Fibroblast of pulmonary artery (primary cell): ENCODE measurements around the gene URM1.
A peak's percentile ranks its signal among the peaks of the same experiment; 100 is the strongest.
"Not testable (repeated sequence)": the region's sequence is repeated elsewhere in the genome, so short reads cannot be mapped to it uniquely, and the experiment has no call there.

Experiments used
- DNase-seq: peaks from one replicate; pipeline ENCODE4 v3.0.0-alpha.2; 2010; ENCODE audit warnings: low read depth
- H3K4me3 ChIP-seq: replicated peaks from 2 replicates; pipeline ENCODE4 v1.5.1; 2011; ENCODE audit warnings: low read depth, mild to moderate bottlenecking, control low read depth, low read length, moderate library complexity
- TF ChIP-seq, protein P1 (sequence below): IDR thresholded peaks from 2 replicates; pipeline ENCODE4 v1.5.1; 2011; ENCODE audit warnings: mild to moderate bottlenecking, control low read depth, low read length, inconsistent platforms; ENCODE audit errors: missing control alignments

The URM1 gene

DNA sequence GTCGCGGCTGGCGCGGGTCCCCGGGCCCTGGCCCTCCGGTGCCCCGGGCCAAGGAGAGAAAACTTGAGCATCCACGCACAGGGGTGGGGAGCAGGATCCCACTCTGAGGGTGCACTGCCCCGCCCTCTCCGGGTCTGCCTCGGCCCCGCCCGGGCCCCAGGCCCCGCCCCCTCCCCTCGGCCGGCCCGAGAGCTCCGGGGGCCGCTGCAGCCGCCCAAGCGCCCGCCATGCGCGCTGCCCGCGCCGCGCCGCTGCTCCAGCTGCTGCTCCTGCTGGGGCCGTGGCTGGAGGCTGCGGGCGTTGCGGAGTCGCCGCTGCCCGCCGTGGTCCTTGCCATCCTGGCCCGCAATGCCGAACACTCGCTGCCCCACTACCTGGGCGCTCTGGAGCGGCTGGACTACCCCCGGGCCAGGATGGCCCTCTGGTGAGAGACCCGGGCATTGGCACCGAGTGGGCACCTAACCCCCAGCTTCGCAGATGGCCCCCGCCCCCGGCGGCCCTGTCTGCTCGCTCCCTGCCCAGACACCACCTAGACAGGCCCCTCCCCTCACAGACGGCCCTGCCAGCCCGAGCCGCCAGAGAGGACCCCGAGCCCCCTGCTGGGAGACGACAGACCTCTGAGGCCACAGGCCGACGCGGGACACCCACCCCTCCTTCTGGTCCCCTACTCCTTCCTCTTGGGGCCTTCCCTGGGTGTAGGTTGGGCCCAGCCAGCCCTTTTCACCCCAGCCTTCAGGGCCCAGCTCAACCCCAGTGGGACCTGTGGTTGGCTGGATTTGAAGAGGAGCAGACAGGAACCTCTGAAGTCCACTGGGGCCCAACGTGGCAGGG, 49.7 kb downstream of the URM1 start, which contains the start of gene CERCAM:
Gene CERCAM (plus strand): TSS at position 207 of the 831 bp plus-strand sequence. CDS start 21 bp downstream, at position 228.
- H3K4me3 ChIP-seq, result peak within 1 kb of the TSS; percentile 77
- TF ChIP-seq, protein P1, sequence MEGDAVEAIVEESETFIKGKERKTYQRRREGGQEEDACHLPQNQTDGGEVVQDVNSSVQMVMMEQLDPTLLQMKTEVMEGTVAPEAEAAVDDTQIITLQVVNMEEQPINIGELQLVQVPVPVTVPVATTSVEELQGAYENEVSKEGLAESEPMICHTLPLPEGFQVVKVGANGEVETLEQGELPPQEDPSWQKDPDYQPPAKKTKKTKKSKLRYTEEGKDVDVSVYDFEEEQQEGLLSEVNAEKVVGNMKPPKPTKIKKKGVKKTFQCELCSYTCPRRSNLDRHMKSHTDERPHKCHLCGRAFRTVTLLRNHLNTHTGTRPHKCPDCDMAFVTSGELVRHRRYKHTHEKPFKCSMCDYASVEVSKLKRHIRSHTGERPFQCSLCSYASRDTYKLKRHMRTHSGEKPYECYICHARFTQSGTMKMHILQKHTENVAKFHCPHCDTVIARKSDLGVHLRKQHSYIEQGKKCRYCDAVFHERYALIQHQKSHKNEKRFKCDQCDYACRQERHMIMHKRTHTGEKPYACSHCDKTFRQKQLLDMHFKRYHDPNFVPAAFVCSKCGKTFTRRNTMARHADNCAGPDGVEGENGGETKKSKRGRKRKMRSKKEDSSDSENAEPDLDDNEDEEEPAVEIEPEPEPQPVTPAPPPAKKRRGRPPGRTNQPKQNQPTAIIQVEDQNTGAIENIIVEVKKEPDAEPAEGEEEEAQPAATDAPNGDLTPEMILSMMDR, result no peak
- DNase-seq, result peak; percentile 39

DNA sequence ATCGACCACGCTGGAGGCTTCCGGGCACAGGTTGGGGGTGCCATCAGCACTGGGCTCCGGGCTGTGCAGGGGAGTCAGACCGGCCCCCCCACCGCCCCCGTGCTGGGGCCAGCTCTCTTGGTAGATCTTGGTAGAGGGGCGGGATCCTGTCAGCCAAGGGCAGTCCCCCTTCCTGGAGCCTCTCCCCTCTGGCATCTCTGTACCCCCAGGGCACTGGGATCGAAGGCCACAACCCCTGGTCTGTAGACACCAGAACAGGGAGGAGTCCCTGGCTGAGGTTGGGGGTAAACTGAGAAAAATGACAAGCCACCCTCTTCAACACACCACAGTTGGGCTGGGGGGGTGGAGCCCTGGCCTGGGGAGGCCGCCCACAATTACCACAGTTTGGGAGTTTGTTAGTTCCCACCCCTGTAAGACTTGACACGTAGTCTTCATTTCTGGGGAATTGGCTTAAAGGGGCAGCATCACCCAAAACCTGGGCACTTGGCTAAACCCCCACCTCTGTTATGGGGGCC, 50.4 kb downstream of the URM1 start:
- no peak for DNase-seq

DNA sequence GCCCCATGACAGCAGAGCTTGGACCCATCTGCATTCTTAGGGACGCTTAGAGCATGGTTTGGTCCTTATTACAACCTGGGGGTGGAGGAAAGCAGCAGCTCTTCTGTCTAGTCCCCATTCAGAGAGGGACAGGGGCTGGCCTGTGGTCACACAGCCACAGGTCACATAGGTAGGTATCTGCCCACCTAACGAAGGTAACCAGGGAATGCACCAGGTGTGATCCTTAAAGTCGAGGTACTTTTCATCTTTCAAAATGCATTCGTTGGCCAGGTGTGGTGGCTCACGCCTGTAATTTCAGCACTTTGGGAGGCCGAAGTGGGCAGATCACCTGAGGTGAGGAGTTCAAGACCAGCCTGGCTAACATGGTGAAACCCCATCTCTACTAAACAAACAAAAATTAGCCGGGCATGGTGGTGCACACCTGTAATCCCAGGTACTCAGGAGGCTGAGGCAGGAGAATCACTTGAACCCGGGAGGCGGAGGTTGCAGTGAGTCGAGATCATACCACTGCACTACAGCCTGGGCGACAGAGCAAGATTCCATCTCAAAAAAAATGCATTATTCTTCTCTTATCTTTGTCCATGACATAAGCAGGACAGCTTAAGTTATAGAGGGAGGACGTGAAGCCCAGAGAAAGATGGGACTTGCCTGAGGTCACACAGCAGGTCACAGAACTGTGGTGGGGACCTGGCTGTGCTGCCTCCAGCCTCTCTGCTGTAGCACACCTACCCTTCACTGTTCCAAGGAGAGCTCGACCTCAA, 51.0 kb downstream of the URM1 start:
- peak overlapping the region; percentile 77 for H3K4me3 ChIP-seq
- DNase-seq, result not testable (repeated sequence)

More for the DNA sequence above, 50.4 kb downstream of the URM1 start:
- TF ChIP-seq, protein P1, result no peak
- H3K4me3 ChIP-seq, result peak overlapping the region; percentile 77

DNA sequence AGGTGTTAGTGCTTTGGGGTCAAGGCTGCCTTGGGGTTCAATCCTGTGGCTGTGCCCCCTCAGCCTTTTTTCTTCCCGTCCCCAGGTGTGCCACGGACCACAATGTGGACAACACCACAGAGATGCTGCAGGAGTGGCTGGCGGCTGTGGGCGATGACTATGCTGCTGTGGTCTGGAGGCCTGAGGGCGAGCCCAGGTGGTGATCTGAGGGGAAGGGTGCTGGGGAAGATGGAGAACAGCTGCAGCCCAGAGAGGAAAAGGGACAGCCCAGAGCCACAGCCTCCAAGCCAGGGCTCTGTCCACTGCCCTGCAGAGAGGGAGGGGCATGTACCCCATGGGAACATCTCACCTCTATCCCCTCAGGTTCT, 51.6 kb downstream of the URM1 start:
- no peak for DNase-seq
- TF ChIP-seq, protein P1, result no peak

DNA sequence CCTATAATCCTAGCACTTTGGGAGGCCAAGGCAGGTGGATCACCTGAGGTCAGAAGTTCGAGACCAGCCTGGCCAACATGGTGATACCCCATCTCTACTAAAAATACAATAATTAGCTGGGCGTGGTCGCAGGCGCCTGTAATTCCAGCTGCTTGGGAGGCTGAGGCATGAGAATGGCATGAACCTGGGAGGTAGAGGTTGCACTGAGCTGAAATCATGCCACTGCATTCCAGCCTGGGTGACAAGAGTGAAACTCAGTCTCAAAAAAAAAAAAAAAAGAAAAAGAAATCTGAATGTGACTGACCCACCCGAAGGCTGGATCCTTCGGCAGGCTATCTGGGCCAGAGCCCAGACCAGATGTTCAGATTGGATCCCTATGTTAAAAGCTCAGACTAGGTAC, 52.2 kb downstream of the URM1 start:
- not testable (repeated sequence) for H3K4me3 ChIP-seq, DNase-seq

More for the DNA sequence above, 51.6 kb downstream of the URM1 start:
- no peak overlapping the region for H3K4me3 ChIP-seq

DNA sequence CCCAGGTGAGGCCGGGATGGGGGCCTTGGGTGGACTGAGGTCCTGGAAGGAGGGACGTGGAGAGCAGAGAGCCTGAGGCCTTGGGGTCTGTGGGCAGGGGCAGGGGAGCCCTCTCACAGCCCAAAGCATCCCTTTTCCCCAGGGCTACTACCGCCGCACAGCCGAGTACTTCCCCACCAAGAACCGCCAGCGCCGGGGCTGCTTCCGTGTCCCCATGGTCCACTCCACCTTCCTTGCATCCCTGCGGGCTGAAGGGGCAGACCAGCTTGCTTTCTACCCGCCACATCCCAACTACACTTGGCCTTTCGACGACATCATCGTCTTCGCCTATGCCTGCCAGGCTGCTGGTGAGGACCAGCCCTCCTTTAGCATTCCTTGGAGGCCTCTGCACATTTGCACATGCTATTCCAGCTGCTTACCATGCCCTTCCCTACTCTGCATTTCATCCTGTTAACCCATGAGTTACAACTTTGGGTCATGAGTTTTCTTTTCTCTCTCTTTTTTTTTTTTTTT, 53.1 kb downstream of the URM1 start:
- DNase-seq, result no peak
- TF ChIP-seq, protein P1, result no peak
- no peak overlapping the region for H3K4me3 ChIP-seq

DNA sequence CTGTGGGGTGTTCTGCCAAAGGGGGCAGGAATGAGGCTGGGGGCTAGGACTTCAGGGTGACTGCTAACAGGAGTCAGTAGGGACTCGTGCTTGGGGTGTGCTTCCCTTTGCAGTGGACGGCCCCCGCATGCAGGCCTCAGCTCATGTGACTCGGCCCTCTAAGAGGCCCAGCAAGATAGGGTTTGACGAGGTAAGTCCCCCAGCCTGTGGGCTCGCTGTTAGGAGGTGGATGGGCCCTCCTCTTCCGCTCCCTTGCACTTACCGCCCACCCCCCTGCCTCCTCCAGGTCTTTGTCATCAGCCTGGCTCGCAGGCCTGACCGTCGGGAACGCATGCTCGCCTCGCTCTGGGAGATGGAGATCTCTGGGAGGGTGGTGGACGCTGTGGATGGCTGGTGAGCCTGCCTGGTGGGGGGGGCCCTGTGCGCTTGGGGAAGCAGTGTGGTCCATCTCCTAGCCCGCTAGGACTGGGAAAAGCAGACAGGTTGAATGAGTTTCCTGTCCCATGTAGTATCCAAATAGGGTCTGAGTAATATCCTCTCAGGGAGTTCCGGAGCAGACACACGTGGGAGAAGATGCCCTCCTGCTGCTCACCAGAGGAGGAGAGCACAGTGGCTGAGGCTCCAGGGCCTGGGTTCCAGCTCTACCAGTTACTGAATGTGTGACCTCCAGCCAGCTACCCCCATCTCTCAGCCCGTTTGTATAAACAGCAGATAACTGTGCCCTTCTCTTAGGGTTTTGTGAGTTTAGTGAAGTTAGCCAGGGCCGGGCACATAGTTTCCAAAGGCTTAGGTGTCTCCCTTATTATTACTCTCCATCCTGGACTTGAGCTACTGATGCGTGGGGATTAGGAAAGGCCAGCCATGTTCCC, 57.7 kb downstream of the URM1 start:
- DNase-seq, result peak; percentile 84
- peak overlapping the region; percentile 3 for H3K4me3 ChIP-seq
- TF ChIP-seq, protein P1, result no peak
